ENCODE data around the gene PGAP3.

GRCh38 chr17:39706921-39707337, 19.1 kb upstream of the PGAP3 start:
- no peak for TF ChIP-seq POLR2A (IDR thresholded peaks at IDR 0.05; ENCODE audit: low read depth, low read length)
- TF ChIP-seq CTCF (conservative IDR thresholded peaks at IDR 0.05; ENCODE audit: low read depth, low read length) = no peak
- TF ChIP-seq CEBPB (IDR thresholded peaks at IDR 0.05; ENCODE audit: low read depth, low read length) = no peak
- TF ChIP-seq RCOR1 (IDR thresholded peaks at IDR 0.05; ENCODE audit: insufficient replicate concordance, low read length) = no peak
- TF ChIP-seq RFX5 (IDR thresholded peaks at IDR 0.05; ENCODE audit: low read depth, low read length) = no peak
- TF ChIP-seq RAD21 (IDR thresholded peaks at IDR 0.05; ENCODE audit: low read length) = no peak
- TF ChIP-seq NFE2L2 (IDR thresholded peaks at IDR 0.05; ENCODE audit: low read depth, low read length) = no peak
- TF ChIP-seq, protein P1, sequence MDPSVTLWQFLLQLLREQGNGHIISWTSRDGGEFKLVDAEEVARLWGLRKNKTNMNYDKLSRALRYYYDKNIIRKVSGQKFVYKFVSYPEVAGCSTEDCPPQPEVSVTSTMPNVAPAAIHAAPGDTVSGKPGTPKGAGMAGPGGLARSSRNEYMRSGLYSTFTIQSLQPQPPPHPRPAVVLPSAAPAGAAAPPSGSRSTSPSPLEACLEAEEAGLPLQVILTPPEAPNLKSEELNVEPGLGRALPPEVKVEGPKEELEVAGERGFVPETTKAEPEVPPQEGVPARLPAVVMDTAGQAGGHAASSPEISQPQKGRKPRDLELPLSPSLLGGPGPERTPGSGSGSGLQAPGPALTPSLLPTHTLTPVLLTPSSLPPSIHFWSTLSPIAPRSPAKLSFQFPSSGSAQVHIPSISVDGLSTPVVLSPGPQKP (IDR thresholded peaks at IDR 0.05; ENCODE audit: borderline replicate concordance, low read depth, low read length) = no peak
- TF ChIP-seq USF2 (IDR thresholded peaks at IDR 0.05; ENCODE audit: low read depth, low read length) = no peak
- no peak for TF ChIP-seq MAZ (IDR thresholded peaks at IDR 0.05; ENCODE audit: borderline replicate concordance, low read depth, low read length)
- TF ChIP-seq SMC3 (IDR thresholded peaks at IDR 0.05; ENCODE audit: low read depth, low read length) = no peak
- no peak for TF ChIP-seq BHLHE40 (IDR thresholded peaks at IDR 0.05; ENCODE audit: low read depth, low read length)

Measured in IMR-90 (cell line).